Neuron (in vitro differentiated cells): ENCODE data around the gene PIAS3.

Experiments
- H2AFZ ChIP-seq: one replicate; pipeline ENCODE4 v1.6.1; 2013; ENCODE audit warnings: low read depth, mild to moderate bottlenecking, inconsistent platforms, low read length, moderate library complexity
- H3K27me3 ChIP-seq: one replicate; pipeline ENCODE4 v1.6.1; 2013; ENCODE audit warnings: low read length; ENCODE audit not compliant: insufficient read depth
- H3K36me3 ChIP-seq: one replicate; pipeline ENCODE4 v1.6.1; 2013; ENCODE audit warnings: low read length; ENCODE audit not compliant: insufficient read depth
- H3K4me1 ChIP-seq: one replicate; pipeline ENCODE4 v1.6.1; 2013; ENCODE audit warnings: low read length; ENCODE audit not compliant: insufficient read depth
- H3K4me3 ChIP-seq: 2 replicates; pipeline ENCODE4 v1.5.1; 2013; ENCODE audit warnings: mild to moderate bottlenecking, low read length, moderate library complexity
- H3K9me3 ChIP-seq: one replicate; pipeline ENCODE4 v1.6.1; 2013; ENCODE audit warnings: low read length

The PIAS3 gene

GRCh38 chr1:145858901-145859490 is at the start of gene PIAS3:
PIAS3 (minus strand) TSS chr1:145859081; CDS start chr1:145858990, 91 bp downstream.
- Histone ChIP-seq H3K9me3 (no peaks in the 10 kb centered on the region), H2AFZ (peak within 1 kb of the TSS; percentile 79), H3K27me3 (no peaks in the 10 kb centered on the region), H3K36me3 (peaks cover 27% of the 10 kb centered on the region), H3K4me3 (peak within 1 kb of the TSS; percentile 77), H3K4me1 (peaks cover 10% of the 10 kb centered on the region)

- no peak overlapping the region for H2AFZ ChIP-seq
- no peak overlapping the region for H3K4me3 ChIP-seq
- no peaks in the 10 kb centered on the region for H3K4me1 ChIP-seq
Measured at GRCh38 chr1:145908653-145909052, 49.8 kb upstream of the PIAS3 start.

GRCh38 chr1:145906954-145907753 is 48.3 kb upstream of the PIAS3 start:
- H3K9me3 ChIP-seq = no peaks in the 10 kb centered on the region
- no peak overlapping the region for H2AFZ ChIP-seq
- no peak overlapping the region for H3K4me3 ChIP-seq
- H3K4me1 ChIP-seq = no peaks in the 10 kb centered on the region
- H3K36me3 ChIP-seq = peaks cover 12% of the 10 kb centered on the region
- no peaks in the 10 kb centered on the region for H3K27me3 ChIP-seq

More at GRCh38 chr1:145908653-145909052, 49.8 kb upstream of the PIAS3 start:
- no peaks in the 10 kb centered on the region for H3K27me3 ChIP-seq
- H3K9me3 ChIP-seq = no peaks in the 10 kb centered on the region
- peaks cover 19% of the 10 kb centered on the region for H3K36me3 ChIP-seq

GRCh38 chr1:145901312-145902021 is 42.6 kb upstream of the PIAS3 start:
- no peaks in the 10 kb centered on the region for H3K9me3 ChIP-seq
- H3K4me1 ChIP-seq = peaks cover 14% of the 10 kb centered on the region
- no peak overlapping the region for H3K4me3 ChIP-seq
- no peaks in the 10 kb centered on the region for H3K27me3 ChIP-seq
- H2AFZ ChIP-seq = no peak overlapping the region
- no peaks in the 10 kb centered on the region for H3K36me3 ChIP-seq

GRCh38 chr1:145898756-145899155 is 39.9 kb upstream of the PIAS3 start:
- Histone ChIP-seq H3K4me3 (no peak overlapping the region), H2AFZ (no peak overlapping the region), H3K27me3 (peaks cover 5% of the 10 kb centered on the region), H3K36me3 (no peaks in the 10 kb centered on the region), H3K4me1 (peaks cover 14% of the 10 kb centered on the region), H3K9me3 (no peaks in the 10 kb centered on the region)

- Histone ChIP-seq H3K36me3 (no peaks in the 10 kb centered on the region), H3K9me3 (no peaks in the 10 kb centered on the region), H3K4me3 (no peak overlapping the region), H3K27me3 (peaks cover 5% of the 10 kb centered on the region), H3K4me1 (peaks cover 14% of the 10 kb centered on the region), H2AFZ (no peak overlapping the region)
Measured at GRCh38 chr1:145897969-145898368, 39.1 kb upstream of the PIAS3 start.

GRCh38 chr1:145895471-145895870 is 36.6 kb upstream of the PIAS3 start:
- H2AFZ ChIP-seq = no peak overlapping the region
- H3K27me3 ChIP-seq = peaks cover 5% of the 10 kb centered on the region
- peaks cover 21% of the 10 kb centered on the region for H3K4me1 ChIP-seq
- no peak overlapping the region for H3K4me3 ChIP-seq
- H3K36me3 ChIP-seq = no peaks in the 10 kb centered on the region
- H3K9me3 ChIP-seq = no peaks in the 10 kb centered on the region

- H3K9me3 ChIP-seq = no peaks in the 10 kb centered on the region
- no peaks in the 10 kb centered on the region for H3K36me3 ChIP-seq
- no peak overlapping the region for H3K4me3 ChIP-seq
- no peak overlapping the region for H2AFZ ChIP-seq
- H3K27me3 ChIP-seq = peaks cover 5% of the 10 kb centered on the region
- H3K4me1 ChIP-seq = peaks cover 15% of the 10 kb centered on the region
Measured at GRCh38 chr1:145893306-145894055, 34.6 kb upstream of the PIAS3 start.

GRCh38 chr1:145892486-145893087 is 33.7 kb upstream of the PIAS3 start:
- Histone ChIP-seq H3K4me3 (no peak overlapping the region), H2AFZ (no peak overlapping the region), H3K27me3 (peaks cover 5% of the 10 kb centered on the region), H3K9me3 (no peaks in the 10 kb centered on the region), H3K4me1 (peaks cover 10% of the 10 kb centered on the region), H3K36me3 (no peaks in the 10 kb centered on the region)

GRCh38 chr1:145891587-145892485 is 33.0 kb upstream of the PIAS3 start:
- H3K4me3 ChIP-seq = no peak overlapping the region
- H3K36me3 ChIP-seq = no peaks in the 10 kb centered on the region

GRCh38 chr1:145891143-145891542 is 32.3 kb upstream of the PIAS3 start:
- Histone ChIP-seq H3K4me1 (peaks cover 10% of the 10 kb centered on the region), H3K36me3 (no peaks in the 10 kb centered on the region), H2AFZ (no peak overlapping the region), H3K9me3 (no peaks in the 10 kb centered on the region), H3K27me3 (peaks cover 11% of the 10 kb centered on the region), H3K4me3 (no peak overlapping the region)

More at GRCh38 chr1:145891587-145892485, 33.0 kb upstream of the PIAS3 start:
- no peaks in the 10 kb centered on the region for H3K9me3 ChIP-seq
- H3K27me3 ChIP-seq = peaks cover 6% of the 10 kb centered on the region
- H3K4me1 ChIP-seq = peaks cover 10% of the 10 kb centered on the region
- no peak overlapping the region for H2AFZ ChIP-seq

- Histone ChIP-seq H2AFZ (no peak overlapping the region), H3K9me3 (no peaks in the 10 kb centered on the region), H3K4me1 (peaks cover 13% of the 10 kb centered on the region), H3K27me3 (peaks cover 15% of the 10 kb centered on the region), H3K4me3 (no peak overlapping the region), H3K36me3 (no peaks in the 10 kb centered on the region)
Measured at GRCh38 chr1:145889722-145890121, 30.8 kb upstream of the PIAS3 start.
